Suprapubic skin (tissue), 4 donors: ENCODE measurements around the gene LPAR4.

ENCODE experiments used
- POLR2A ChIP-seq, 2 donors: fragments of 450-650 bp; IDR thresholded peaks; one replicate each; pipeline ENCODE4 v1.6.1; 2017; ENCODE audit warnings: antibody characterized with exemption in 2 of 2, mild to moderate bottlenecking in 2 of 2, moderate library complexity in 2 of 2
- POLR2AphosphoS5 ChIP-seq, 3 donors: sonication (generic); formaldehyde crosslinking; IDR thresholded peaks; one replicate each; pipeline ENCODE4 v1.6.1; 2017; ENCODE audit warnings: antibody characterized with exemption in 3 of 3

DNA sequence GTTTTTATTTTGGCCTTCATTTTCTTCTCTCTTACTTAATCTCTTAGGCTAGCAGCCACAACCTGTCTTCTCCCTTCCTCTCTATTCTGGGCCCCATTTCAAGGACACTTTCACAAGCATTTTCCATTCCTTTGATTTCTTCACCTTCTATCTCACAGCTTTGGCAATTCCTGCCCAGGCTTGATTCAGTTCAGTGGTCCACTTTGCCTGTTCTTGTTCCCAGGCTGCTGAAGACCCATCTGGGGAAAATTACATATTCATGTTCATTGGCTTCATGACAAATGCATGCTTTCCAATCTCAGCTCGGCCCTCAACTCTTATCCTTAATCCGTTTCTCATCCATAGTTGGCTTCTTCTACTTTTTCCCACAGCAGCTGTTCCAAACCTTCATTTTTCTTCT is 38.7 kb upstream of the LPAR4 start:
- TF ChIP-seq POLR2A (IDR thresholded peaks at IDR 0.05), result no peak
- TF ChIP-seq POLR2AphosphoS5 (IDR thresholded peaks at IDR 0.05), result no peak
